T-cell (primary cell): Measurements from ENCODE around the gene KRT17. TPM values are rescaled to one million over a fixed set of nuclear protein-coding genes. Genes with fewer than 3 reads are reported as not detected.
"Not testable (repeated sequence)": the region's sequence is repeated elsewhere in the genome, so short reads cannot be mapped to it uniquely, and the experiment has no call there.

Experiments
- ATAC-seq, 4 experiments: fragments of 200-7000 bp in 3 of 4; fragments of 150-1000 bp in 1 of 4; cut with Tn5 transposase; replicated peaks in 1 of 4; 1 replicate in 3 of 4; 2 replicates in 1 of 4; pipeline ENCODE4 v1.10.0; 2021; ENCODE audit warnings: moderate library complexity in 3 of 4, mild to moderate bottlenecking in 2 of 4, moderate number of reproducible peaks in 1 of 4
- CTCF ChIA-PET, 2 donors: fragments of 300-600 bp; sonication (Branson Sonifier 250); formaldehyde crosslinking; loops; one replicate each; lab custom pipeline; 2022; ENCODE audit warnings: antibody characterized with exemption in 2 of 2; lab: Charles Lee
- POLR2A ChIA-PET, 2 donors: fragments of 300-600 bp; sonication (Branson Sonifier 250); formaldehyde crosslinking; loops; one replicate each; lab custom pipeline; 2022; ENCODE audit warnings: antibody characterized with exemption in 2 of 2; lab: Charles Lee
- DNase-seq, 35 experiments: peaks; one replicate each; pipeline versions ENCODE4 v3.0.0 to v3.0.0-alpha.2; 2013 to 2023
- H3K27ac ChIP-seq: one replicate; pipeline ENCODE4 v1.5.1; 2013; ENCODE audit warnings: low read length
- H3K27me3 ChIP-seq, 2 experiments: replicated peaks in 1 of 2; 1 replicate in 1 of 2; 2 replicates in 1 of 2; pipeline versions ENCODE4 v1.6.1 to v1.7.0; 2013; ENCODE audit warnings: low read length in 1 of 2, mixed read lengths in 1 of 2; ENCODE audit not compliant: control insufficient read depth in 2 of 2, insufficient read depth in 2 of 2; ENCODE audit errors: extremely low read depth in 1 of 2
- H3K36me3 ChIP-seq, 2 donors: 1 replicate in 1 of 2; 2 replicates in 1 of 2; pipeline versions ENCODE4 v1.6.1 to v1.7.0; 2013; ENCODE audit warnings: low read length in 1 of 2; ENCODE audit not compliant: control insufficient read depth in 2 of 2, insufficient read depth in 1 of 2; ENCODE audit errors: extremely low read depth in 1 of 2
- H3K4me1 ChIP-seq, 2 experiments: 1 replicate in 1 of 2; 2 replicates in 1 of 2; pipeline versions ENCODE4 v1.6.1 to v1.7.0; 2013; ENCODE audit warnings: low read length in 2 of 2, mixed read lengths in 1 of 2; ENCODE audit not compliant: insufficient read depth in 2 of 2, control insufficient read depth in 1 of 2; ENCODE audit errors: extremely low read depth in 1 of 2
- H3K4me3 ChIP-seq, 2 donors: 1 replicate in 1 of 2; 2 replicates in 1 of 2; pipeline versions ENCODE4 v1.5.1 to v1.7.0; 2013; ENCODE audit warnings: mild to moderate bottlenecking in 2 of 2, low read length in 1 of 2, moderate library complexity in 1 of 2; ENCODE audit not compliant: control insufficient read depth in 1 of 2; ENCODE audit errors: extremely low read depth in 1 of 2
- H3K9me3 ChIP-seq: 2 replicates; pipeline ENCODE4 v1.7.0; 2013
- H3K27ac Mint-ChIP-seq, 2 donors: one replicate each; pipeline ENCODE4 v1.8.0; 2020 to 2021; ENCODE audit warnings: mild to moderate bottlenecking in 2 of 2, mixed read lengths in 2 of 2
- H3K27me3 Mint-ChIP-seq, 2 donors: one replicate each; pipeline ENCODE4 v1.8.0; 2021 to 2022; ENCODE audit warnings: mixed read lengths in 2 of 2
- H3K36me3 Mint-ChIP-seq: one replicate; pipeline ENCODE4 v1.8.0; 2021; ENCODE audit warnings: mixed read lengths
- H3K4me1 Mint-ChIP-seq, 3 donors: one replicate each; pipeline ENCODE4 v1.8.0; 2020 to 2022; ENCODE audit warnings: mixed read lengths in 3 of 3, mild to moderate bottlenecking in 1 of 3
- H3K4me3 Mint-ChIP-seq, 3 donors: one replicate each; pipeline ENCODE4 v1.8.0; 2020 to 2022; ENCODE audit warnings: mild to moderate bottlenecking in 3 of 3, mixed read lengths in 3 of 3, moderate library complexity in 3 of 3
- H3K9me3 Mint-ChIP-seq, 3 donors: one replicate each; pipeline ENCODE4 v1.8.0; 2020 to 2022; ENCODE audit warnings: mixed read lengths in 3 of 3
- WGBS: methylation state at CpG from one replicate; pipeline ENCODE4 v1.1.5; 2013; ENCODE audit warnings: missing lambda C conversion rate; ENCODE audit not compliant: insufficient coverage; 5-methylcytosine and 5-hydroxymethylcytosine counted together
- total RNA-seq, 35 experiments: library from RNA in 6 of 35; stranded (reverse) in 6 of 35; fragments of 120-200 nt in 1 of 35; gene quantifications; one replicate each; pipeline versions ENCODE4 v1.2.1 to v1.2.4 and lab custom pipeline; 2013 to 2026

KRT17 gene
- total RNA-seq, 5 donors from 2014 or later (not counting 1 experiment from before 2014, with no cell fraction given), result not detected

GRCh38 chr17:41614767-41615166 is 9.6 kb downstream of the KRT17 start:
- peaks cover 10 to 34% of the 10 kb centered on the region in 2 donors for H3K27me3 Mint-ChIP-seq
- H3K4me3 ChIP-seq, H3K4me1 Mint-ChIP-seq, H3K9me3 Mint-ChIP-seq, H3K9me3 ChIP-seq, POLR2A ChIA-PET, H3K36me3 Mint-ChIP-seq, H3K27ac ChIP-seq, ATAC-seq, H3K4me3 Mint-ChIP-seq, H3K27ac Mint-ChIP-seq, DNase-seq, CTCF ChIA-PET, H3K4me1 ChIP-seq, H3K36me3 ChIP-seq: not testable (repeated sequence)
- WGBS, result 51% methylated on average over 7 of the region's 9 CpGs
- peaks cover 0 to 43% of the 10 kb centered on the region in 2 experiments for H3K27me3 ChIP-seq

DNA sequence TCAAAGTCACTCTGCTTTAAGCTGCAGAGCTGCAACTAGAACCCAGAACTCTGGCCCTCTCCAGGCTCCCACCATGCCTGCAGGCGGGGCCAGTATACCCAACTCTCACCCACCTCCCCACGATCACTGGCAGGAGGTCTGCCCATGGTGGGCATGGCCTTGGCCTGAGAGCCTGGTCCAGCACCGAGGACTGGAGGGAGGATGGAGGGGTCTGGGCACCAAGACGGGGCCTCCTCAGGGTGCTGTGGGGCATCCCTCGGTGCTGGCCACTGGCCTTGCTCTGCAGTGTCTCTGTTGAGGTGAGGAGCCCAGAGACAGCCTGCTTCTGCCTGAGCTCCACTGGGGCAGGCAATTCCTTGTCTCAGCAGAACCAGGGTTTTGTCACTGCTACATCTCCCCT is 10.3 kb downstream of the KRT17 start:
- no peaks in the 10 kb centered on the region for H3K36me3 ChIP-seq
- POLR2A ChIA-PET, result no interaction called here
- no peaks in the 10 kb centered on the region for H3K9me3 Mint-ChIP-seq

GRCh38 chr17:41613277-41614082 is 10.9 kb downstream of the KRT17 start:
- H3K4me3 Mint-ChIP-seq, result no peak overlapping the region
- no peaks in the 10 kb centered on the region for H3K9me3 ChIP-seq
- H3K4me3 ChIP-seq, result no peak overlapping the region
- H3K36me3 ChIP-seq, result no peaks in the 10 kb centered on the region
- no peaks in the 10 kb centered on the region for H3K4me1 ChIP-seq
- ChIA-PET POLR2A (no interaction called here), CTCF (interaction anchor here in 1 of 2 donors (0.6 kb wide), 1 partner anchor 35 kb away, joined by 4 read pairs; no protein-coding TSS in a partner anchor)
- H3K27me3 Mint-ChIP-seq, result peaks cover 20 to 37% of the 10 kb centered on the region in 2 donors
- no peaks in the 10 kb centered on the region for H3K4me1 Mint-ChIP-seq
- no peaks in the 10 kb centered on the region for H3K9me3 Mint-ChIP-seq
- WGBS, result 84% methylated on average over 9 of the region's 11 CpGs
- DNase-seq (no peak), ATAC-seq (no peak)
- no peak overlapping the region for H3K27ac Mint-ChIP-seq
- H3K27me3 ChIP-seq, result peaks cover 0 to 42% of the 10 kb centered on the region in 2 experiments
- H3K27ac ChIP-seq, result no peak overlapping the region
- H3K36me3 Mint-ChIP-seq, result no peaks in the 10 kb centered on the region

More for the DNA sequence above, 10.3 kb downstream of the KRT17 start:
- peaks cover 15 to 35% of the 10 kb centered on the region in 2 donors for H3K27me3 Mint-ChIP-seq
- peaks cover 0 to 44% of the 10 kb centered on the region in 2 experiments for H3K27me3 ChIP-seq
- no peaks in the 10 kb centered on the region for H3K9me3 ChIP-seq
- H3K27ac Mint-ChIP-seq, result no peak overlapping the region
- no peaks in the 10 kb centered on the region for H3K4me1 ChIP-seq
- no peaks in the 10 kb centered on the region for H3K4me1 Mint-ChIP-seq
- H3K36me3 Mint-ChIP-seq, result no peaks in the 10 kb centered on the region
- CTCF ChIA-PET, result interaction anchor here in 1 of 2 donors (0.6 kb wide), 1 partner anchor 34 kb away, joined by 4 read pairs; no protein-coding TSS in a partner anchor
- DNase-seq (no peak), ATAC-seq (no peak)
- WGBS, result 64% methylated on average over 3 of the region's 5 CpGs
- H3K4me3 Mint-ChIP-seq, result no peak overlapping the region
- H3K4me3 ChIP-seq, result no peak overlapping the region
- H3K27ac ChIP-seq, result no peak overlapping the region

DNA sequence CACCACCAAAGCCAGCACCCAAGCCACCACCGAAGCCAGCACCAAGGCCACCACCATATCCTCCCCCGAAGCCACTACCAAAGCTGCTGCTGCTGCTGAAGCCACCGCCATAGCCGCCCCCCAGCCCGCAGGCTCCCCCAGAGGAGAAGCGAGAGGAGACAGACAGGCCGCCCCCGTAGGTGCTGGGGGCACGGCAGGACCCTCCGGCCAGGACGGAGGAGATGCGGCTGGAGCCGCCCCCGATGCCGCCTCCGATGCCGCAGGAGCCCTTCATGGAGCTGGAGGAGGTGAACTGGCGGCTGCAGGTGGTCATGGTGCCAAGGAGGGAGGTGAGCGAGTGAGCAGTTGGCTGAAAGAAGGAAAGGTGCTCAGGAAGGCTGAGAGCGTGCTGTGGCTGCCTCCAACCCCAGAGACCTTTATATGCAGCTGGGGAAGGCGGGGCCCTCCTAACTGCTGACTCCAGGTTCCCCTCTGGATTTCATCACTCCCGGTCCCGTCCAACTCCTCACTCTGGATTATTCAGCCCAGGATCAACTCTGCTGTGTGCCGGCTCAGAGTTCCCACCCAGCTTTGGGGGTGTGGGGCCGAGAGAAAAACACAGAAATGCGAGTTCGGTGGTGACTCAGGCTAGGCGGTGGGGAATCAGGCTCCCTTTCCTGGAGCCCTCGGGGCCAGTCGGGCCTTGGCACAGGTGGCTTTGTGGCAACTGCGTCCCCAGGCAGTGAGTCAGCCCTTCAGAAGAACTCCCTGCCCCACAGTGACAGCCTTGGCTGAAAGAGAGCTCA is 11.8 kb downstream of the KRT17 start, which contains the start of gene KRT16:
Gene KRT16 (minus strand): TSS at position 392 of the 785 bp plus-strand sequence. CDS start 79 bp downstream, at position 313.
- H3K36me3 Mint-ChIP-seq, H3K4me1 Mint-ChIP-seq, CTCF ChIA-PET, H3K4me3 ChIP-seq, DNase-seq, H3K9me3 ChIP-seq, H3K9me3 Mint-ChIP-seq, ATAC-seq, H3K4me3 Mint-ChIP-seq, POLR2A ChIA-PET, H3K27ac ChIP-seq, H3K36me3 ChIP-seq, H3K27ac Mint-ChIP-seq, H3K4me1 ChIP-seq: not testable (repeated sequence)
- peaks cover 0 to 35% of the 10 kb centered on the region in 2 experiments for H3K27me3 ChIP-seq
- H3K27me3 Mint-ChIP-seq, result peaks cover 20 to 35% of the 10 kb centered on the region in 2 donors
- 81% methylated on average over 21 of the region's 31 CpGs for WGBS

GRCh38 chr17:41610965-41611640 is 13.3 kb downstream of the KRT17 start:
- ChIA-PET CTCF (no interaction called here), POLR2A (no interaction called here)
- H3K27me3 Mint-ChIP-seq, result peaks cover 26 to 46% of the 10 kb centered on the region in 2 donors
- no peak overlapping the region for H3K4me3 ChIP-seq
- H3K27ac Mint-ChIP-seq, result no peak overlapping the region
- H3K36me3 ChIP-seq, result no peaks in the 10 kb centered on the region
- H3K27me3 ChIP-seq, result peaks cover 0 to 20% of the 10 kb centered on the region in 2 experiments
- DNase-seq (no peak), ATAC-seq (no peak)
- peaks cover 9% of the 10 kb centered on the region for H3K36me3 Mint-ChIP-seq
- peaks cover 2% of the 10 kb centered on the region for H3K9me3 ChIP-seq
- no peak overlapping the region for H3K4me3 Mint-ChIP-seq
- peaks cover 13 to 15% (median 14%) of the 10 kb centered on the region in 3 donors for H3K9me3 Mint-ChIP-seq
- H3K4me1 Mint-ChIP-seq, result no peaks in the 10 kb centered on the region
- H3K27ac ChIP-seq, result no peak overlapping the region
- no peaks in the 10 kb centered on the region for H3K4me1 ChIP-seq
- WGBS, result 77% methylated on average over 24 of the region's 25 CpGs

GRCh38 chr17:41610061-41610517 is 14.3 kb downstream of the KRT17 start:
- H3K9me3 ChIP-seq, H3K4me1 Mint-ChIP-seq, H3K4me3 Mint-ChIP-seq, H3K4me3 ChIP-seq, DNase-seq, H3K36me3 ChIP-seq, POLR2A ChIA-PET, H3K36me3 Mint-ChIP-seq, H3K27ac ChIP-seq, H3K27ac Mint-ChIP-seq, ATAC-seq, H3K4me1 ChIP-seq: not testable (repeated sequence)
- WGBS, result 38% methylated on average over 8 of the region's 10 CpGs
- Mint-ChIP-seq H3K27me3 (peaks cover 31 to 42% of the 10 kb centered on the region in 2 donors), H3K9me3 (peaks cover 13 to 20% (median 14%) of the 10 kb centered on the region in 3 donors)
- CTCF ChIA-PET, result interaction anchor here (0.6 kb wide), 2 partner anchors 38 to 762 kb away, joined by 4 to 7 read pairs; no protein-coding TSS in a partner anchor
- H3K27me3 ChIP-seq, result peaks cover 0 to 19% of the 10 kb centered on the region in 2 experiments
